ENCODE results near the gene PRX. TPM values are rescaled to one million over a fixed set of nuclear protein-coding genes. Genes with fewer than 3 reads are reported as not detected.

The PRX gene
- total RNA-seq, 1 experiment from 2014 or later = 2.5 TPM

GRCh38 chr19:40444825-40445312 is 31.7 kb upstream of the PRX start:
- no peaks in the 10 kb centered on the region for H3K9me3 ChIP-seq (ENCODE audit: low read depth, low read length, poor library complexity, severe bottlenecking)
- H3K4me1 ChIP-seq (ENCODE audit: insufficient read depth, low read length, poor library complexity, severe bottlenecking) = peaks cover 22% of the 10 kb centered on the region
- TSS peak; percentile 70 for BruUV-seq (replicated peaks)
- peak overlapping the region; percentile 96 for H3K27ac ChIP-seq (ENCODE audit: low read depth, low read length, poor library complexity, severe bottlenecking)
- POLR2A ChIA-PET (ENCODE audit: low non-redundant PET) = no interaction called here
- H3K27me3 ChIP-seq (replicated peaks; ENCODE audit: insufficient read depth, low read depth, low read length, poor library complexity) = no peaks in the 10 kb centered on the region
- peaks cover 26% of the 10 kb centered on the region for H3K36me3 ChIP-seq (ENCODE audit: insufficient read depth, low read length, poor library complexity, severe bottlenecking)
- CTCF ChIA-PET = interaction anchor here (0.6 kb wide), 1 partner anchor 305 kb away, joined by 3 read pairs; no protein-coding TSS in a partner anchor
- DNase-seq (ENCODE audit: low spot score) = no peak
- intact Hi-C loops (cut with micrococcal nuclease; ENCODE audit: unreplicated experiment) = loop anchor here (1.0 to 5.0 kb wide), 3 partner anchors 20 to 157 kb away; partner anchors contain the start of genes BLVRB and LTBP4
- peak overlapping the region; percentile 82 for H3K4me3 ChIP-seq (ENCODE audit: low read depth, low read length, poor library complexity, severe bottlenecking)
- TF ChIP-seq CTCF (conservative IDR thresholded peaks at IDR 0.05; ENCODE audit: low read depth, low read length) (peak; percentile 52), EZH2 (IDR thresholded peaks at IDR 0.05; ENCODE audit: borderline replicate concordance, low read depth, low read length, poor library complexity, severe bottlenecking) (no peak)

- Histone ChIP-seq H3K27me3 (replicated peaks; ENCODE audit: insufficient read depth, low read depth, low read length, poor library complexity) (no peaks in the 10 kb centered on the region), H3K36me3 (ENCODE audit: insufficient read depth, low read length, poor library complexity, severe bottlenecking) (peaks cover 26% of the 10 kb centered on the region), H3K4me3 (ENCODE audit: low read depth, low read length, poor library complexity, severe bottlenecking) (peak within 1 kb of the TSS; percentile 82), H3K4me1 (ENCODE audit: insufficient read depth, low read length, poor library complexity, severe bottlenecking) (peaks cover 22% of the 10 kb centered on the region), H3K9me3 (ENCODE audit: low read depth, low read length, poor library complexity, severe bottlenecking) (no peaks in the 10 kb centered on the region), H3K27ac (ENCODE audit: low read depth, low read length, poor library complexity, severe bottlenecking) (peak within 1 kb of the TSS; percentile 96)
- POLR2A ChIA-PET (ENCODE audit: low non-redundant PET) = no interaction called here
- DNase-seq (ENCODE audit: low spot score) = peak; percentile 98
- TF ChIP-seq CTCF (conservative IDR thresholded peaks at IDR 0.05; ENCODE audit: low read depth, low read length) = no peak
- intact Hi-C loops (cut with micrococcal nuclease; ENCODE audit: unreplicated experiment) = loop anchor here (1.0 to 5.0 kb wide), 3 partner anchors 21 to 158 kb away; partner anchors contain the start of genes BLVRB and LTBP4
- CTCF ChIA-PET = interaction anchor here (1.1 kb wide), 1 partner anchor 139 kb away, joined by 7 read pairs; no protein-coding TSS in a partner anchor
- BruUV-seq (replicated peaks) = no TSS peak
These were observed 31.0 kb upstream of the PRX start, which contains the start of gene SERTAD3 for GRCh38 chr19:40444000-40444824. Gene SERTAD3, minus strand, starts transcription at chr19:40444335. Its CDS starts 2,255 bp downstream, at chr19:40442080.

GRCh38 chr19:40443131-40443999 is 30.2 kb upstream of the PRX start:
- TF ChIP-seq CTCF (conservative IDR thresholded peaks at IDR 0.05; ENCODE audit: low read depth, low read length) (no peak), EZH2 (IDR thresholded peaks at IDR 0.05; ENCODE audit: borderline replicate concordance, low read depth, low read length, poor library complexity, severe bottlenecking) (no peak)

More at GRCh38 chr19:40443131-40443999, 30.2 kb upstream of the PRX start:
- Histone ChIP-seq H3K9me3 (ENCODE audit: low read depth, low read length, poor library complexity, severe bottlenecking) (no peaks in the 10 kb centered on the region), H3K27me3 (replicated peaks; ENCODE audit: insufficient read depth, low read depth, low read length, poor library complexity) (no peaks in the 10 kb centered on the region), H3K4me3 (ENCODE audit: low read depth, low read length, poor library complexity, severe bottlenecking) (peak overlapping the region; percentile 82), H3K36me3 (ENCODE audit: insufficient read depth, low read length, poor library complexity, severe bottlenecking) (peaks cover 26% of the 10 kb centered on the region), H3K4me1 (ENCODE audit: insufficient read depth, low read length, poor library complexity, severe bottlenecking) (peaks cover 22% of the 10 kb centered on the region), H3K27ac (ENCODE audit: low read depth, low read length, poor library complexity, severe bottlenecking) (peak overlapping the region; percentile 96)
- TSS peak; percentile 91 for BruUV-seq (replicated peaks)
- intact Hi-C loops (cut with micrococcal nuclease; ENCODE audit: unreplicated experiment) = loop anchor here (5.0 kb wide), 2 partner anchors 141 to 159 kb away; partner anchors contain the start of gene LTBP4
- POLR2A ChIA-PET (ENCODE audit: low non-redundant PET) = interaction anchor here (0.6 to 1.0 kb wide), 3 partner anchors 17 to 242 kb away, joined by 3 to 16 read pairs (median 3); partner anchors contain the start of gene SERTAD1
- CTCF ChIA-PET = interaction anchor here (0.6 to 1.6 kb wide), 3 partner anchors 21 to 159 kb away, joined by 3 to 7 read pairs (median 7); no protein-coding TSS in a partner anchor
- peak; percentile 100 for DNase-seq (ENCODE audit: low spot score)
